Epithelial cell of proximal tubule (primary cell): ENCODE data around the gene THAP2. TPM values are rescaled to one million over a fixed set of nuclear protein-coding genes. Genes with fewer than 3 reads are reported as not detected.
A peak's percentile ranks its signal among the peaks of the same experiment; 100 is the strongest.
"Not testable (repeated sequence)": the region's sequence is repeated elsewhere in the genome, so short reads cannot be mapped to it uniquely, and the experiment has no call there.

Experiments
- DNase-seq: peaks from one replicate; pipeline ENCODE4 v3.0.0-alpha.2; 2011; ENCODE audit warnings: low read depth
- H3K4me3 ChIP-seq: 2 replicates; pipeline ENCODE4 v1.5.1; 2011; ENCODE audit warnings: low read depth, mild to moderate bottlenecking, low read length
- CTCF ChIP-seq: conservative IDR thresholded peaks from 2 replicates; pipeline ENCODE4 v1.5.1; 2012; ENCODE audit warnings: low read depth, mild to moderate bottlenecking, low read length
- total RNA-seq: library from RNA; depleted of rRNA; stranded (reverse); fragments of >200 nt; gene quantifications from 2 replicates; pipeline ENCODE4 v1.2.3, GENCODE V29; 2015

THAP2 gene
- total RNA-seq, 1 donor from 2014 or later: 1.4 TPM

GRCh38 chr12:71685914-71686657 lies 22.0 kb downstream of the THAP2 start, which contains the start of gene TMEM19:
TSS of gene TMEM19 (plus strand) at chr12:71686082. CDS start at chr12:71686681, 599 bp downstream.
- H3K4me3 ChIP-seq: peak within 1 kb of the TSS; percentile 70
- peak; percentile 20 for TF ChIP-seq CTCF
- DNase-seq: no peak

- peak overlapping the region; percentile 70 for H3K4me3 ChIP-seq
- no peak for DNase-seq
- no peak for TF ChIP-seq CTCF
Observed at GRCh38 chr12:71686658-71687025, 22.5 kb downstream of the THAP2 start.

- H3K4me3 ChIP-seq: peak overlapping the region; percentile 70
- not testable (repeated sequence) for DNase-seq
Observed at GRCh38 chr12:71687172-71687571, 23.1 kb downstream of the THAP2 start.

GRCh38 chr12:71688961-71689570 lies 25.0 kb downstream of the THAP2 start:
- no peak for TF ChIP-seq CTCF
- no peak overlapping the region for H3K4me3 ChIP-seq
- DNase-seq: no peak

- TF ChIP-seq CTCF: no peak
- DNase-seq: no peak
- H3K4me3 ChIP-seq: no peak overlapping the region
Observed at GRCh38 chr12:71691504-71692129, 27.5 kb downstream of the THAP2 start.

GRCh38 chr12:71693126-71693525 lies 29.0 kb downstream of the THAP2 start:
- DNase-seq: no peak
- no peak overlapping the region for H3K4me3 ChIP-seq
- TF ChIP-seq CTCF: no peak

- not testable (repeated sequence) for DNase-seq, H3K4me3 ChIP-seq
Observed at GRCh38 chr12:71693651-71694050, 29.6 kb downstream of the THAP2 start.
